K562 (cell line): ENCODE results near the gene SLC37A2. TPM values are rescaled to one million over a fixed set of nuclear protein-coding genes. Genes with fewer than 3 reads are reported as not detected.
A peak's percentile ranks its signal among the peaks of the same experiment; 100 is the strongest.

Experiments
- ATAC-seq: fragments of 200-7000 bp; cut with Tn5 transposase; 3 replicates; pipeline ENCODE4 v1.9.1; 2020; ENCODE audit warnings: moderate library complexity
- BruUV-seq: library from RNA; stranded (reverse); fragments of 400-500 nt; replicated peaks from 2 replicates; lab custom pipeline; 2021; lab: Mats Ljungman, UMichigan
- CTCF ChIA-PET: fragments of 300-600 bp; formaldehyde crosslinking; extraction: SDS; loops from one replicate; lab custom pipeline; 2021; ENCODE audit warnings: low intra/inter-chr PET ratio; lab: Yijun Ruan, JAX
- POLR2A ChIA-PET: fragments of 300-600, 350-650 bp; sonication (Branson Sonifier 250); formaldehyde crosslinking; extraction: SDS; loops from one replicate; lab custom pipeline; 2021; ENCODE audit warnings: antibody characterized with exemption, inconsistent platforms; lab: Yijun Ruan, JAX
- DNase-seq, 4 experiments: peaks; one replicate each; pipeline versions ENCODE4 v3.0.0 to v3.0.0-alpha.2; 2011 to 2018; ENCODE audit warnings: low spot score in 3 of 4, mixed read lengths in 3 of 4; ENCODE audit errors: extremely low read depth in 1 of 4
- FAIRE-seq: peaks from 2 replicates; lab custom pipeline; 2011; peaks lifted over from hg19 to GRCh38; lab: Jason Lieb, UNC
- H2AFZ ChIP-seq: 2 replicates; pipeline ENCODE4 v1.6.0; 2011; ENCODE audit warnings: low read depth, low read length, control low read depth, inconsistent platforms
- H3K27ac ChIP-seq: fragments of 200-600 bp; 3 replicates; pipeline ENCODE4 v1.8.0; 2011; ENCODE audit warnings: low read depth, mild to moderate bottlenecking, control low read depth, inconsistent platforms, low read length, moderate library complexity, mixed read lengths; ENCODE audit errors: extremely low read depth
- H3K27me3 ChIP-seq, 2 experiments: fragments of 300-600 bp in 1 of 2; 2 replicates in 1 of 2; 3 replicates in 1 of 2; pipeline versions ENCODE4 v1.6.0 to v1.8.0; 2011; ENCODE audit warnings: inconsistent platforms in 2 of 2, low read length in 2 of 2, mild to moderate bottlenecking in 1 of 2, mixed read lengths in 1 of 2, moderate library complexity in 1 of 2; ENCODE audit not compliant: control insufficient read depth in 2 of 2, insufficient read depth in 2 of 2
- H3K36me3 ChIP-seq: fragments of 300-600 bp; 3 replicates; pipeline ENCODE4 v1.8.0; 2011; ENCODE audit warnings: mild to moderate bottlenecking, low read length, inconsistent platforms; ENCODE audit not compliant: control insufficient read depth, insufficient read depth
- H3K4me1 ChIP-seq, 2 experiments: fragments of 200-600 bp in 1 of 2; replicated peaks in 1 of 2; 2 replicates in 1 of 2; 3 replicates in 1 of 2; pipeline versions ENCODE4 v1.5.1 to v1.8.0; 2011; ENCODE audit warnings: inconsistent platforms in 2 of 2, low read length in 2 of 2, mild to moderate bottlenecking in 1 of 2, mixed read lengths in 1 of 2, moderate library complexity in 1 of 2; ENCODE audit not compliant: control insufficient read depth in 2 of 2, insufficient read depth in 2 of 2
- H3K4me2 ChIP-seq: 2 replicates; pipeline ENCODE4 v1.6.1; 2011; ENCODE audit warnings: low read length, control low read depth, inconsistent platforms, mixed read lengths; ENCODE audit not compliant: insufficient read depth
- H3K4me3 ChIP-seq: fragments of 200-600 bp; sonication (generic), shearing (Covaris generic); 2 replicates; pipeline ENCODE4 v1.5.1; 2016; ENCODE audit warnings: control low read depth, inconsistent platforms
- H3K79me2 ChIP-seq: fragments of 200-600 bp; 3 replicates; pipeline ENCODE4 v1.8.0; 2011; ENCODE audit warnings: low read length, inconsistent platforms; ENCODE audit not compliant: control insufficient read depth, insufficient read depth
- H3K9ac ChIP-seq, 2 experiments: 2 replicates each; pipeline versions ENCODE4 v1.6.0 to v1.6.1; 2011; ENCODE audit warnings: low read depth in 2 of 2, low read length in 2 of 2, control low read depth in 1 of 2, inconsistent platforms in 1 of 2, mild to moderate bottlenecking in 1 of 2, mixed read lengths in 1 of 2; ENCODE audit not compliant: insufficient read depth in 1 of 2
- H3K9me1 ChIP-seq: one replicate; pipeline ENCODE4 v1.6.0; 2011; ENCODE audit warnings: inconsistent platforms, mild to moderate bottlenecking, low read length, moderate library complexity; ENCODE audit not compliant: control insufficient read depth, insufficient read depth
- H3K9me3 ChIP-seq: replicated peaks from 2 replicates; pipeline ENCODE4 v1.5.1; 2011; ENCODE audit warnings: low read depth, low read length, inconsistent platforms; ENCODE audit not compliant: control insufficient read depth, insufficient read depth
- H4K20me1 ChIP-seq: replicated peaks from 2 replicates; pipeline ENCODE4 v1.6.1; 2011; ENCODE audit warnings: low read length, inconsistent platforms, mixed read lengths; ENCODE audit not compliant: control insufficient read depth, insufficient read depth
- DMBX1 ChIP-seq: fragments of 250-450 bp; sonication (Bioruptor Pico); IDR thresholded peaks from 2 replicates; pipeline ENCODE4 v1.8.0; 2022; ENCODE audit warnings: inconsistent platforms, mild to moderate bottlenecking, moderate library complexity, borderline replicate concordance
- MEF2D ChIP-seq: conservative IDR thresholded peaks from 2 replicates; pipeline ENCODE4 v1.6.1; 2016; ENCODE audit warnings: low read depth, missing genetic modification characterization, missing compliant biosample characterization
- NR1H2 ChIP-seq: sonication (generic); formaldehyde crosslinking; IDR thresholded peaks from 2 replicates; pipeline ENCODE4 v1.4.0; 2020; ENCODE audit warnings: mild to moderate bottlenecking, missing genetic modification reagents
- RHOXF2B ChIP-seq: fragments of 250-450 bp; sonication (Bioruptor Pico); conservative IDR thresholded peaks from 2 replicates; pipeline ENCODE4 v1.5.1; 2021
- ZNF311 ChIP-seq: fragments of 250-450 bp; sonication (Bioruptor Pico); IDR thresholded peaks from 2 replicates; pipeline ENCODE4 v1.4.0; 2020; ENCODE audit warnings: mild to moderate bottlenecking, moderate library complexity
- ZNF584 ChIP-seq: fragments of 200-800 bp; sonication (Bioruptor generic); IDR thresholded peaks from 2 replicates; pipeline ENCODE4 v1.6.1; 2016; ENCODE audit warnings: low read depth, mild to moderate bottlenecking, missing genetic modification characterization, missing compliant biosample characterization
- ZNF766 ChIP-seq: fragments of 200-800 bp; sonication (Bioruptor generic); conservative IDR thresholded peaks from 2 replicates; pipeline ENCODE4 v1.6.1; 2016; ENCODE audit warnings: missing genetic modification characterization, missing compliant biosample characterization
- WGBS: fragments of 100-300 bp; shearing (Covaris generic); methylation state at CpG from one replicate; pipeline ENCODE4 v1.1.6; 2016; ENCODE audit warnings: low coverage, mixed read lengths; ENCODE audit not compliant: insufficient coverage; ENCODE audit errors: missing lambda C conversion rate; 5-methylcytosine and 5-hydroxymethylcytosine counted together
- in situ Hi-C: fragments of 300-500 bp; cut with MboI; formaldehyde crosslinking; loops from 4 replicates; pipeline ENCODE4 v1.15.0; 2018; ENCODE audit warnings: inconsistent platforms, mixed read lengths
- intact Hi-C: fragments of 100-400 bp; cut with micrococcal nuclease; formaldehyde crosslinking; loops from 2 replicates; pipeline ENCODE4 v1.14.2; 2022
- polyA plus RNA-seq, 8 experiments: library from polyadenylated mRNA; depleted of rRNA in 4 of 8; stranded (reverse) in 5 of 8; unstranded in 3 of 8; fragments of >200 nt; fragmentation: Nextera tagmentation in 2 of 8; fragmentation: Illumina TruSeq in 1 of 8; extraction: Ambion mirVana in 2 of 8; extraction: Trizol in 1 of 8; gene quantifications; 2 replicates each; pipeline versions ENCODE4 v1.2.1 to v1.2.3, GENCODE V29; 2011 to 2014; ENCODE audit warnings: inconsistent platforms in 1 of 8, missing spikeins in 1 of 8
- total RNA-seq, 7 experiments: library from RNA; depleted of rRNA in 6 of 7; stranded (reverse); fragments of >200 nt in 6 of 7; fragmentation: Illumina TruSeq in 2 of 7; extraction: Trizol in 2 of 7; gene quantifications; 2 replicates each; pipeline versions ENCODE4 v1.2.1 to v1.2.3, GENCODE V29; 2011 to 2021; ENCODE audit warnings: low replicate concordance in 1 of 7
- TF ChIP-seq, protein P1 (sequence below): fragments of 450-650 bp; IDR thresholded peaks from 2 replicates; pipeline ENCODE4 v1.6.1; 2017; ENCODE audit warnings: antibody characterized with exemption, mild to moderate bottlenecking
- TF ChIP-seq, protein P2 (sequence below): fragments of 250-450 bp; sonication (Bioruptor Pico); IDR thresholded peaks from 2 replicates; pipeline ENCODE4 v1.4.0; 2020
- TF ChIP-seq, protein P3 (sequence below): sonication (generic); IDR thresholded peaks from 2 replicates; pipeline ENCODE4 v1.6.1; 2016

SLC37A2 gene
- total and polyA plus RNA-seq, 9 of the 15 experiments (the other 6 are each of a cell fraction or from before 2014, with no cell fraction given) = 0.01 to 1.2 (median 0.52) TPM

DNA sequence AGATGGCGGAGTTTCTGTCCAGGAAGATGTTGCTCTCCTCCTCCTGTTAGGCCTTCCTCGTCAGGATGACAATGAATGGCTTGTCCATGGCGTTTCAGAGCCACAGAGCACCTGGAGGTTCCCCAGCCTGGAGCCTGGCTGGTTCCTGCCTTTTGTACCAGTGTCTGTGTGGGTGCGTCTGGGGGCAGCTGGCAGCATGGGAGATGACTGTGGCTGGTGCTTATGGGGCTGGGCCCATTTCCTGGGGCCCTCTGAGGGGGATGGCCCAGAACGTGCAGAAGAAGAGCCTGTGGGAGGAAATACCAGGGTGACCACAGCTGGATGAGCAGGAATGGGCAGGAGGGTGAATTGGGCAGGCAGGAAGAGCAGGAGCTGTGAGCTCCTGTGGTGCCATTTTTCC, 6.7 kb downstream of the SLC37A2 start:
- peak overlapping the region; percentile 93 for H2AFZ ChIP-seq
- TF ChIP-seq ZNF311 (peak; percentile 69), MEF2D (0 out of 2 replicates have a peak, but pooled peaks have one; percentile 9), ZNF766 (CRISPR knock-in tag) (0 out of 2 replicates have a peak, but pooled peaks have one; percentile 20), RHOXF2B (CRISPR knock-in tag) (no peak), NR1H2 (CRISPR knock-in tag) (0 out of 2 replicates have a peak, but pooled peaks have one; percentile 23), DMBX1 (CRISPR knock-in tag) (0 out of 2 replicates have a peak, but pooled peaks have one; percentile 72), ZNF584 (CRISPR knock-in tag) (peak; percentile 11; the same call in 1 of the 2 replicates)
- TF ChIP-seq, protein P1, sequence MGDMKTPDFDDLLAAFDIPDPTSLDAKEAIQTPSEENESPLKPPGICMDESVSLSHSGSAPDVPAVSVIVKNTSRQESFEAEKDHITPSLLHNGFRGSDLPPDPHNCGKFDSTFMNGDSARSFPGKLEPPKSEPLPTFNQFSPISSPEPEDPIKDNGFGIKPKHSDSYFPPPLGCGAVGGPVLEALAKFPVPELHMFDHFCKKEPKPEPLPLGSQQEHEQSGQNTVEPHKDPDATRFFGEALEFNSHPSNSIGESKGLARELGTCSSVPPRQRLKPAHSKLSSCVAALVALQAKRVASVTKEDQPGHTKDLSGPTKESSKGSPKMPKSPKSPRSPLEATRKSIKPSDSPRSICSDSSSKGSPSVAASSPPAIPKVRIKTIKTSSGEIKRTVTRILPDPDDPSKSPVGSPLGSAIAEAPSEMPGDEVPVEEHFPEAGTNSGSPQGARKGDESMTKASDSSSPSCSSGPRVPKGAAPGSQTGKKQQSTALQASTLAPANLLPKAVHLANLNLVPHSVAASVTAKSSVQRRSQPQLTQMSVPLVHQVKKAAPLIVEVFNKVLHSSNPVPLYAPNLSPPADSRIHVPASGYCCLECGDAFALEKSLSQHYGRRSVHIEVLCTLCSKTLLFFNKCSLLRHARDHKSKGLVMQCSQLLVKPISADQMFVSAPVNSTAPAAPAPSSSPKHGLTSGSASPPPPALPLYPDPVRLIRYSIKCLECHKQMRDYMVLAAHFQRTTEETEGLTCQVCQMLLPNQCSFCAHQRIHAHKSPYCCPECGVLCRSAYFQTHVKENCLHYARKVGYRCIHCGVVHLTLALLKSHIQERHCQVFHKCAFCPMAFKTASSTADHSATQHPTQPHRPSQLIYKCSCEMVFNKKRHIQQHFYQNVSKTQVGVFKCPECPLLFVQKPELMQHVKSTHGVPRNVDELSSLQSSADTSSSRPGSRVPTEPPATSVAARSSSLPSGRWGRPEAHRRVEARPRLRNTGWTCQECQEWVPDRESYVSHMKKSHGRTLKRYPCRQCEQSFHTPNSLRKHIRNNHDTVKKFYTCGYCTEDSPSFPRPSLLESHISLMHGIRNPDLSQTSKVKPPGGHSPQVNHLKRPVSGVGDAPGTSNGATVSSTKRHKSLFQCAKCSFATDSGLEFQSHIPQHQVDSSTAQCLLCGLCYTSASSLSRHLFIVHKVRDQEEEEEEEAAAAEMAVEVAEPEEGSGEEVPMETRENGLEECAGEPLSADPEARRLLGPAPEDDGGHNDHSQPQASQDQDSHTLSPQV = peak; percentile 16; the same call in 1 of the 2 replicates
- TF ChIP-seq, protein P2, sequence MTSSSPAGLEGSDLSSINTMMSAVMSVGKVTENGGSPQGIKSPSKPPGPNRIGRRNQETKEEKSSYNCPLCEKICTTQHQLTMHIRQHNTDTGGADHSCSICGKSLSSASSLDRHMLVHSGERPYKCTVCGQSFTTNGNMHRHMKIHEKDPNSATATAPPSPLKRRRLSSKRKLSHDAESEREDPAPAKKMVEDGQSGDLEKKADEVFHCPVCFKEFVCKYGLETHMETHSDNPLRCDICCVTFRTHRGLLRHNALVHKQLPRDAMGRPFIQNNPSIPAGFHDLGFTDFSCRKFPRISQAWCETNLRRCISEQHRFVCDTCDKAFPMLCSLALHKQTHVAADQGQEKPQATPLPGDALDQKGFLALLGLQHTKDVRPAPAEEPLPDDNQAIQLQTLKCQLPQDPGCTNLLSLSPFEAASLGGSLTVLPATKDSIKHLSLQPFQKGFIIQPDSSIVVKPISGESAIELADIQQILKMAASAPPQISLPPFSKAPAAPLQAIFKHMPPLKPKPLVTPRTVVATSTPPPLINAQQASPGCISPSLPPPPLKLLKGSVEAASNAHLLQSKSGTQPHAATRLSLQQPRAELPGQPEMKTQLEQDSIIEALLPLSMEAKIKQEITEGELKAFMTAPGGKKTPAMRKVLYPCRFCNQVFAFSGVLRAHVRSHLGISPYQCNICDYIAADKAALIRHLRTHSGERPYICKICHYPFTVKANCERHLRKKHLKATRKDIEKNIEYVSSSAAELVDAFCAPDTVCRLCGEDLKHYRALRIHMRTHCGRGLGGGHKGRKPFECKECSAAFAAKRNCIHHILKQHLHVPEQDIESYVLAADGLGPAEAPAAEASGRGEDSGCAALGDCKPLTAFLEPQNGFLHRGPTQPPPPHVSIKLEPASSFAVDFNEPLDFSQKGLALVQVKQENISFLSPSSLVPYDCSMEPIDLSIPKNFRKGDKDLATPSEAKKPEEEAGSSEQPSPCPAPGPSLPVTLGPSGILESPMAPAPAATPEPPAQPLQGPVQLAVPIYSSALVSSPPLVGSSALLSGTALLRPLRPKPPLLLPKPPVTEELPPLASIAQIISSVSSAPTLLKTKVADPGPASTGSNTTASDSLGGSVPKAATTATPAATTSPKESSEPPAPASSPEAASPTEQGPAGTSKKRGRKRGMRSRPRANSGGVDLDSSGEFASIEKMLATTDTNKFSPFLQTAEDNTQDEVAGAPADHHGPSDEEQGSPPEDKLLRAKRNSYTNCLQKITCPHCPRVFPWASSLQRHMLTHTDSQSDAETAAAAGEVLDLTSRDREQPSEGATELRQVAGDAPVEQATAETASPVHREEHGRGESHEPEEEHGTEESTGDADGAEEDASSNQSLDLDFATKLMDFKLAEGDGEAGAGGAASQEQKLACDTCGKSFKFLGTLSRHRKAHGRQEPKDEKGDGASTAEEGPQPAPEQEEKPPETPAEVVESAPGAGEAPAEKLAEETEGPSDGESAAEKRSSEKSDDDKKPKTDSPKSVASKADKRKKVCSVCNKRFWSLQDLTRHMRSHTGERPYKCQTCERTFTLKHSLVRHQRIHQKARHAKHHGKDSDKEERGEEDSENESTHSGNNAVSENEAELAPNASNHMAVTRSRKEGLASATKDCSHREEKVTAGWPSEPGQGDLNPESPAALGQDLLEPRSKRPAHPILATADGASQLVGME (CRISPR knock-in tag) = 0 out of 2 replicates have a peak, but pooled peaks have one; percentile 30
- TF ChIP-seq, protein P3, sequence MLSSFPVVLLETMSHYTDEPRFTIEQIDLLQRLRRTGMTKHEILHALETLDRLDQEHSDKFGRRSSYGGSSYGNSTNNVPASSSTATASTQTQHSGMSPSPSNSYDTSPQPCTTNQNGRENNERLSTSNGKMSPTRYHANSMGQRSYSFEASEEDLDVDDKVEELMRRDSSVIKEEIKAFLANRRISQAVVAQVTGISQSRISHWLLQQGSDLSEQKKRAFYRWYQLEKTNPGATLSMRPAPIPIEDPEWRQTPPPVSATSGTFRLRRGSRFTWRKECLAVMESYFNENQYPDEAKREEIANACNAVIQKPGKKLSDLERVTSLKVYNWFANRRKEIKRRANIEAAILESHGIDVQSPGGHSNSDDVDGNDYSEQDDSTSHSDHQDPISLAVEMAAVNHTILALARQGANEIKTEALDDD = no peak

More for the DNA sequence above, 6.7 kb downstream of the SLC37A2 start:
- no peaks in the 10 kb centered on the region for H3K9me1 ChIP-seq
- no peak overlapping the region for H3K4me2 ChIP-seq
- WGBS = 49% methylated on average over 5 of the region's 5 CpGs
- FAIRE-seq (no peak), ATAC-seq (no peak), DNase-seq (no peak)
- CTCF ChIA-PET = no interaction called here
- POLR2A ChIA-PET = interaction anchor here (0.6 to 1.7 kb wide), 7 partner anchors 9 to 820 kb away, joined by 3 to 4 read pairs (median 4); no protein-coding TSS in a partner anchor
- no peaks in the 10 kb centered on the region for H4K20me1 ChIP-seq
- H3K4me3 ChIP-seq = no peak overlapping the region
- BruUV-seq = no TSS peak
- H3K36me3 ChIP-seq = no peaks in the 10 kb centered on the region
- H3K27me3 ChIP-seq = no peaks in the 10 kb centered on the region
- intact Hi-C loops (no loop called here), in situ Hi-C loops (no loop called here)
- peak overlapping the region; percentile 81 for H3K27ac ChIP-seq
- H3K79me2 ChIP-seq = no peaks in the 10 kb centered on the region
- H3K4me1 ChIP-seq = peaks cover 45 to 48% of the 10 kb centered on the region in 2 experiments
- H3K9ac ChIP-seq = peak overlapping the region in 1 of 2 experiments; percentile 2; a peak in 3 of 4 replicates
- H3K9me3 ChIP-seq = no peaks in the 10 kb centered on the region
